22Rv1 (cell line): ENCODE results near the gene CLK1.
"Not testable (repeated sequence)": the region's sequence is repeated elsewhere in the genome, so short reads cannot be mapped to it uniquely, and the experiment has no call there.

Source experiments
- CTCF ChIP-seq: fragments of 450-650 bp; IDR thresholded peaks from 2 replicates; pipeline ENCODE4 v1.5.1; 2017; ENCODE audit warnings: mild to moderate bottlenecking
- ZFX ChIP-seq: fragments of 450-650 bp; IDR thresholded peaks from 2 replicates; pipeline ENCODE4 v1.6.1; 2017; ENCODE audit warnings: antibody characterized with exemption, borderline replicate concordance

GRCh38 chr2:200881715-200882249 lies 17.3 kb upstream of the CLK1 start:
- TF ChIP-seq CTCF, ZFX: not testable (repeated sequence)
